IPS-15b (cell line): Measurements from ENCODE around the gene FRMPD1.
"Not testable (repeated sequence)": the region's sequence is repeated elsewhere in the genome, so short reads cannot be mapped to it uniquely, and the experiment has no call there.

Experiments
- H3K27me3 ChIP-seq: one replicate; pipeline ENCODE4 v1.6.1; 2013; ENCODE audit warnings: low read length; ENCODE audit not compliant: control insufficient read depth, insufficient read depth
- H3K36me3 ChIP-seq: one replicate; pipeline ENCODE4 v1.6.1; 2013; ENCODE audit warnings: low read length; ENCODE audit not compliant: control insufficient read depth, insufficient read depth
- H3K4me1 ChIP-seq: one replicate; pipeline ENCODE4 v1.6.1; 2013; ENCODE audit warnings: mild to moderate bottlenecking, low read length; ENCODE audit not compliant: control insufficient read depth, insufficient read depth
- H3K4me3 ChIP-seq: one replicate; pipeline ENCODE4 v1.5.1; 2013; ENCODE audit warnings: low read depth, low read length
- H3K9ac ChIP-seq: one replicate; pipeline ENCODE4 v1.6.1; 2013; ENCODE audit warnings: low read depth, mild to moderate bottlenecking, low read length
- H3K9me3 ChIP-seq: one replicate; pipeline ENCODE4 v1.6.1; 2013; ENCODE audit warnings: mild to moderate bottlenecking, low read length; ENCODE audit not compliant: control insufficient read depth, insufficient read depth

The FRMPD1 gene

DNA sequence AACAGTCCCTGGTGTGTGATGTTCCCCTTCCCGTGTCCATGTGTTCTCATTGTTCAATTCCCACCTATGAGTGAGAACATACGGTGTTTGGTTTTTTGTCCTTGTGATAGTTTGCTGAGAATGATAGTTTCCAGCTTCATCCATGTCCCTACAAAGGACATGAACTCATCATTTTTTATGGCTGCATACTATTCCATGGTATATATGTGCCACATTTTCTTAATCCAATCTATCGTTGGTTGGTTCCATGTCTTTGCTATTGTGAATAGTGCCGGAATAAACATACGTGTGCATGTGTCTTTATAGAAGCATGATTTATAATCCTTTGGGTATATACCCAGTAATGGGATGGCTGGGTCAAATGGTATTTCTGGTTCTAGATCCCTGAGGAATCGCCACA, 114.5 kb downstream of the FRMPD1 start:
- H3K4me3 ChIP-seq, H3K9me3 ChIP-seq, H3K4me1 ChIP-seq, H3K27me3 ChIP-seq, H3K9ac ChIP-seq, H3K36me3 ChIP-seq: not testable (repeated sequence)

- H3K36me3 ChIP-seq: no peaks in the 10 kb centered on the region
- no peaks in the 10 kb centered on the region for H3K9me3 ChIP-seq
- no peaks in the 10 kb centered on the region for H3K27me3 ChIP-seq
- H3K4me1 ChIP-seq: no peaks in the 10 kb centered on the region
- H3K9ac ChIP-seq: no peak overlapping the region
- no peak overlapping the region for H3K4me3 ChIP-seq
These were observed 118.6 kb downstream of the FRMPD1 start for GRCh38 chr9:37769306-37769705.

- no peak overlapping the region for H3K9ac ChIP-seq
- H3K27me3 ChIP-seq: no peaks in the 10 kb centered on the region
- no peaks in the 10 kb centered on the region for H3K9me3 ChIP-seq
- H3K36me3 ChIP-seq: no peaks in the 10 kb centered on the region
- H3K4me1 ChIP-seq: no peaks in the 10 kb centered on the region
- no peak overlapping the region for H3K4me3 ChIP-seq
These were observed 119.2 kb downstream of the FRMPD1 start for GRCh38 chr9:37769995-37770394.

GRCh38 chr9:37775216-37775919, 124.6 kb downstream of the FRMPD1 start:
- Histone ChIP-seq H3K9ac (no peak overlapping the region), H3K4me3 (no peak overlapping the region), H3K9me3 (no peaks in the 10 kb centered on the region), H3K36me3 (peaks cover 7% of the 10 kb centered on the region), H3K4me1 (no peaks in the 10 kb centered on the region), H3K27me3 (no peaks in the 10 kb centered on the region)

GRCh38 chr9:37776328-37776727, 125.6 kb downstream of the FRMPD1 start:
- no peak overlapping the region for H3K9ac ChIP-seq
- peaks cover 11% of the 10 kb centered on the region for H3K36me3 ChIP-seq
- no peaks in the 10 kb centered on the region for H3K4me1 ChIP-seq

GRCh38 chr9:37778534-37778933, 127.8 kb downstream of the FRMPD1 start:
- H3K4me3 ChIP-seq: no peak overlapping the region
- H3K27me3 ChIP-seq: no peaks in the 10 kb centered on the region
- no peaks in the 10 kb centered on the region for H3K4me1 ChIP-seq
- peaks cover 27% of the 10 kb centered on the region for H3K36me3 ChIP-seq
- no peak overlapping the region for H3K9ac ChIP-seq
- H3K9me3 ChIP-seq: no peaks in the 10 kb centered on the region

More at GRCh38 chr9:37776328-37776727, 125.6 kb downstream of the FRMPD1 start:
- Histone ChIP-seq H3K4me3 (no peak overlapping the region), H3K27me3 (no peaks in the 10 kb centered on the region), H3K9me3 (no peaks in the 10 kb centered on the region)

GRCh38 chr9:37784291-37784615, 133.5 kb downstream of the FRMPD1 start:
- no peaks in the 10 kb centered on the region for H3K27me3 ChIP-seq
- H3K9me3 ChIP-seq: no peaks in the 10 kb centered on the region
- peaks cover 25% of the 10 kb centered on the region for H3K36me3 ChIP-seq
- H3K4me3 ChIP-seq: peak overlapping the region; percentile 97
- no peaks in the 10 kb centered on the region for H3K4me1 ChIP-seq
- H3K9ac ChIP-seq: peak overlapping the region; percentile 90

GRCh38 chr9:37784616-37785483, 134.1 kb downstream of the FRMPD1 start, which contains the start of gene EXOSC3:
Gene EXOSC3, minus strand, starts transcription at chr9:37785064. Its CDS starts 20 bp downstream, at chr9:37785044.
- Histone ChIP-seq H3K27me3 (no peaks in the 10 kb centered on the region), H3K4me1 (no peaks in the 10 kb centered on the region), H3K9ac (peak within 1 kb of the TSS; percentile 90), H3K36me3 (peaks cover 22% of the 10 kb centered on the region), H3K9me3 (no peaks in the 10 kb centered on the region), H3K4me3 (peak within 1 kb of the TSS; percentile 97)

- Histone ChIP-seq H3K36me3 (peaks cover 16% of the 10 kb centered on the region), H3K27me3 (no peaks in the 10 kb centered on the region), H3K4me1 (no peaks in the 10 kb centered on the region), H3K9ac (no peak overlapping the region), H3K9me3 (no peaks in the 10 kb centered on the region), H3K4me3 (no peak overlapping the region)
These were observed 136.3 kb downstream of the FRMPD1 start for GRCh38 chr9:37787059-37787458.

GRCh38 chr9:37788332-37788731, 137.6 kb downstream of the FRMPD1 start:
- H3K9me3 ChIP-seq: no peaks in the 10 kb centered on the region
- no peaks in the 10 kb centered on the region for H3K4me1 ChIP-seq
- no peak overlapping the region for H3K9ac ChIP-seq
- no peak overlapping the region for H3K4me3 ChIP-seq
- peaks cover 4% of the 10 kb centered on the region for H3K36me3 ChIP-seq
- H3K27me3 ChIP-seq: no peaks in the 10 kb centered on the region

GRCh38 chr9:37790096-37790495, 139.3 kb downstream of the FRMPD1 start:
- no peak overlapping the region for H3K9ac ChIP-seq
- H3K36me3 ChIP-seq: no peaks in the 10 kb centered on the region
- H3K9me3 ChIP-seq: no peaks in the 10 kb centered on the region
- peaks cover 2% of the 10 kb centered on the region for H3K27me3 ChIP-seq
- H3K4me1 ChIP-seq: no peaks in the 10 kb centered on the region
- no peak overlapping the region for H3K4me3 ChIP-seq

GRCh38 chr9:37792122-37792521, 141.4 kb downstream of the FRMPD1 start:
- Histone ChIP-seq H3K36me3 (no peaks in the 10 kb centered on the region), H3K4me1 (no peaks in the 10 kb centered on the region), H3K4me3 (no peak overlapping the region), H3K9ac (no peak overlapping the region), H3K9me3 (no peaks in the 10 kb centered on the region), H3K27me3 (peaks cover 4% of the 10 kb centered on the region)
